ENCODE data around the gene DUSP5.
A peak's percentile ranks its signal among the peaks of the same experiment; 100 is the strongest.

DUSP5 gene

DNA sequence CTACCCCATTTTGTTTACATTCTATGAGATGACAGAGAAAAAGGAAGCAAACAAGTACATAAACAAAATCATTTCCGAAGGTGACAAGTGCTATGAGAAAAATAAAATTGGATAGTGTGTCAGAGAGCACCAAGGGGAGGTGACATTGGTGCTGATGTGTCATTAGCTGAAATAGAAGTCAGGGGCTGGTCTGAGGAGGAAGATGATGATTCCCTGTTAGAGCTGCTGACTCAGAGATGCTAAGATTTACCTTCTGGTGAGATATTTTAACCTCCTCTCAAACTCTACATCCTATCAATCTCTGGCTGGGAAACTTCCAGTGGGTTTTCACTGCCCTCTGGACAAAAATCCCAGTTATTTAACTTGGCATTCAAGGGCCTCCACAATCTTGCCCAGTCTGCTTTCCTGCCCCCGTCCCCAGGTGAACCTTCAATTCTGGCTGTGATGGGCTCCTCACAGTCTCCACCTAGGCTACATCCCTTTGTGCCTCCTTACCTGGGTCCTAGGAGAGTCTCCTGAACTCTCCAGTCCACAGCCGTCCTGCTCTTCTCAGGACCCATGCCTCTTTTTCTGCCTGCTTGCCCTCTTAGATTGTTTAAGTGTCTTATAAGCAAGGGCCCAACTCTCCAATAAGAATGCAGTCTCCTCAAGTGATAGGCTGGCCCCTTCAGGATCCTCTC lies 26.6 kb downstream of the DUSP5 start:
- no peaks in the 10 kb centered on the region for H3K9me3 ChIP-seq (ENCODE audit: control insufficient read depth, insufficient read depth, low read depth, low read length)
- CTCF ChIA-PET: no interaction called here
- TF ChIP-seq, protein P1, sequence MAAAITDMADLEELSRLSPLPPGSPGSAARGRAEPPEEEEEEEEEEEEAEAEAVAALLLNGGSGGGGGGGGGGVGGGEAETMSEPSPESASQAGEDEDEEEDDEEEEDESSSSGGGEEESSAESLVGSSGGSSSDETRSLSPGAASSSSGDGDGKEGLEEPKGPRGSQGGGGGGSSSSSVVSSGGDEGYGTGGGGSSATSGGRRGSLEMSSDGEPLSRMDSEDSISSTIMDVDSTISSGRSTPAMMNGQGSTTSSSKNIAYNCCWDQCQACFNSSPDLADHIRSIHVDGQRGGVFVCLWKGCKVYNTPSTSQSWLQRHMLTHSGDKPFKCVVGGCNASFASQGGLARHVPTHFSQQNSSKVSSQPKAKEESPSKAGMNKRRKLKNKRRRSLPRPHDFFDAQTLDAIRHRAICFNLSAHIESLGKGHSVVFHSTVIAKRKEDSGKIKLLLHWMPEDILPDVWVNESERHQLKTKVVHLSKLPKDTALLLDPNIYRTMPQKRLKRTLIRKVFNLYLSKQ (tag by site-specific recombination; IDR thresholded peaks at IDR 0.05; ENCODE audit: borderline replicate concordance): no peak
- peak; percentile 31; the same call in 1 of the 2 replicates for TF ChIP-seq SP7 (tag by site-specific recombination; IDR thresholded peaks at IDR 0.05)
- TF ChIP-seq, protein P2, sequence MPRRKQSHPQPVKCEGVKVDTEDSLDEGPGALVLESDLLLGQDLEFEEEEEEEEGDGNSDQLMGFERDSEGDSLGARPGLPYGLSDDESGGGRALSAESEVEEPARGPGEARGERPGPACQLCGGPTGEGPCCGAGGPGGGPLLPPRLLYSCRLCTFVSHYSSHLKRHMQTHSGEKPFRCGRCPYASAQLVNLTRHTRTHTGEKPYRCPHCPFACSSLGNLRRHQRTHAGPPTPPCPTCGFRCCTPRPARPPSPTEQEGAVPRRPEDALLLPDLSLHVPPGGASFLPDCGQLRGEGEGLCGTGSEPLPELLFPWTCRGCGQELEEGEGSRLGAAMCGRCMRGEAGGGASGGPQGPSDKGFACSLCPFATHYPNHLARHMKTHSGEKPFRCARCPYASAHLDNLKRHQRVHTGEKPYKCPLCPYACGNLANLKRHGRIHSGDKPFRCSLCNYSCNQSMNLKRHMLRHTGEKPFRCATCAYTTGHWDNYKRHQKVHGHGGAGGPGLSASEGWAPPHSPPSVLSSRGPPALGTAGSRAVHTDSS (tag by site-specific recombination; IDR thresholded peaks at IDR 0.05): 0 out of 2 replicates have a peak, but pooled peaks have one; percentile 38
- no peak for TF ChIP-seq KLF9 (tag by site-specific recombination; IDR thresholded peaks at IDR 0.05; ENCODE audit: low read depth)
- TF ChIP-seq ZFP37 (tag by site-specific recombination; IDR thresholded peaks at IDR 0.05): no peak
- TF ChIP-seq ZNF266 (tag by site-specific recombination; IDR thresholded peaks at IDR 0.05; ENCODE audit: low read depth): no peak
- TF ChIP-seq, protein P3, sequence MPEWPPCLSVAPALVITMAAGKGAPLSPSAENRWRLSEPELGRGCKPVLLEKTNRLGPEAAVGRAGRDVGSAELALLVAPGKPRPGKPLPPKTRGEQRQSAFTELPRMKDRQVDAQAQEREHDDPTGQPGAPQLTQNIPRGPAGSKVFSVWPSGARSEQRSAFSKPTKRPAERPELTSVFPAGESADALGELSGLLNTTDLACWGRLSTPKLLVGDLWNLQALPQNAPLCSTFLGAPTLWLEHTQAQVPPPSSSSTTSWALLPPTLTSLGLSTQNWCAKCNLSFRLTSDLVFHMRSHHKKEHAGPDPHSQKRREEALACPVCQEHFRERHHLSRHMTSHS (tag by site-specific recombination; IDR thresholded peaks at IDR 0.05): no peak
- no peaks in the 10 kb centered on the region; a peak in 1 of 3 replicates for H3K36me3 ChIP-seq (ENCODE audit: control insufficient read depth in 2 of 2, insufficient read depth in 1 of 2, low read length in 2 of 2)
- peaks cover 31% of the 10 kb centered on the region for H3K4me1 ChIP-seq (ENCODE audit: control insufficient read depth, insufficient read depth, low read length)
- H3K27ac ChIP-seq (ENCODE audit: extremely low read depth, low read depth, low read length): peak overlapping the region; percentile 39; the same call in 1 of the 2 replicates
- POLR2A ChIA-PET: interaction anchor here (1.0 kb wide), 1 partner anchor 27 kb away, joined by 3 read pairs; the partner anchor contains the start of gene DUSP5
- H3K4me3 ChIP-seq (ENCODE audit: low read depth, low read length): no peak overlapping the region

DNA sequence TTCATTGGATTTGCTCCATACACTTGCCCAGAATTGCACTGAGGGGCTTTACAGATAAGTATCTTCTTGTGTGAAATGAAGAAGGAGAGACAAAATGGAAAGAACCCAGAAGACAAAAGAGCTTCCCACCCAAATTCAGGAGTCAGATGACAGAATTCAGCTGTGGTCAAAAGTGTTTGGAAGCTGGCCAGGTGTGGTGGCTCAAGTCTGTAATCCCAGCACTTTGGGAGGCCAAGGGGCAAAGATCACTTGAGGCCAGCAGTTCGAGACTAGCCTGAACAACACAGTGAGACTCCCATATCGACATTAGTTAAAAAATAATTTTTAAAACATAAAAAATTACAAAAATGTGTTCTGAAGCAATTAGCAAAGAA lies 27.1 kb downstream of the DUSP5 start:
- ChIA-PET POLR2A (interaction anchor here (1.0 kb wide), 1 partner anchor 27 kb away, joined by 3 read pairs; the partner anchor contains the start of gene DUSP5), CTCF (no interaction called here)
- no peak for TF ChIP-seq KLF1 (tag by site-specific recombination; IDR thresholded peaks at IDR 0.05)
- no peak for TF ChIP-seq ZNF157 (tag by site-specific recombination; IDR thresholded peaks at IDR 0.05)
- no peak for TF ChIP-seq WT1 (tag by site-specific recombination; IDR thresholded peaks at IDR 0.05)
- TF ChIP-seq, protein P4, sequence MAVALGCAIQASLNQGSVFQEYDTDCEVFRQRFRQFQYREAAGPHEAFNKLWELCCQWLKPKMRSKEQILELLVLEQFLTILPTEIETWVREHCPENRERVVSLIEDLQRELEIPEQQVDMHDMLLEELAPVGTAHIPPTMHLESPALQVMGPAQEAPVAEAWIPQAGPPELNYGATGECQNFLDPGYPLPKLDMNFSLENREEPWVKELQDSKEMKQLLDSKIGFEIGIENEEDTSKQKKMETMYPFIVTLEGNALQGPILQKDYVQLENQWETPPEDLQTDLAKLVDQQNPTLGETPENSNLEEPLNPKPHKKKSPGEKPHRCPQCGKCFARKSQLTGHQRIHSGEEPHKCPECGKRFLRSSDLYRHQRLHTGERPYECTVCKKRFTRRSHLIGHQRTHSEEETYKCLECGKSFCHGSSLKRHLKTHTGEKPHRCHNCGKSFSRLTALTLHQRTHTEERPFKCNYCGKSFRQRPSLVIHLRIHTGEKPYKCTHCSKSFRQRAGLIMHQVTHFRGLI (tag by site-specific recombination; IDR thresholded peaks at IDR 0.05): no peak
- TF ChIP-seq ZNF112 (tag by site-specific recombination; IDR thresholded peaks at IDR 0.05): no peak
- TF ChIP-seq ZBTB20 (tag by site-specific recombination; IDR thresholded peaks at IDR 0.05): no peak
- TF ChIP-seq, protein P5, sequence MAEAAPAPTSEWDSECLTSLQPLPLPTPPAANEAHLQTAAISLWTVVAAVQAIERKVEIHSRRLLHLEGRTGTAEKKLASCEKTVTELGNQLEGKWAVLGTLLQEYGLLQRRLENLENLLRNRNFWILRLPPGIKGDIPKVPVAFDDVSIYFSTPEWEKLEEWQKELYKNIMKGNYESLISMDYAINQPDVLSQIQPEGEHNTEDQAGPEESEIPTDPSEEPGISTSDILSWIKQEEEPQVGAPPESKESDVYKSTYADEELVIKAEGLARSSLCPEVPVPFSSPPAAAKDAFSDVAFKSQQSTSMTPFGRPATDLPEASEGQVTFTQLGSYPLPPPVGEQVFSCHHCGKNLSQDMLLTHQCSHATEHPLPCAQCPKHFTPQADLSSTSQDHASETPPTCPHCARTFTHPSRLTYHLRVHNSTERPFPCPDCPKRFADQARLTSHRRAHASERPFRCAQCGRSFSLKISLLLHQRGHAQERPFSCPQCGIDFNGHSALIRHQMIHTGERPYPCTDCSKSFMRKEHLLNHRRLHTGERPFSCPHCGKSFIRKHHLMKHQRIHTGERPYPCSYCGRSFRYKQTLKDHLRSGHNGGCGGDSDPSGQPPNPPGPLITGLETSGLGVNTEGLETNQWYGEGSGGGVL (tag by site-specific recombination; IDR thresholded peaks at IDR 0.05): no peak
- TF ChIP-seq ZNF350 (tag by site-specific recombination; IDR thresholded peaks at IDR 0.05): no peak
- Histone ChIP-seq H3K4me3 (ENCODE audit: low read depth, low read length) (no peak overlapping the region), H3K36me3 (ENCODE audit: control insufficient read depth in 2 of 2, insufficient read depth in 1 of 2, low read length in 2 of 2) (no peaks in the 10 kb centered on the region), H3K4me1 (ENCODE audit: control insufficient read depth, insufficient read depth, low read length) (peaks cover 35% of the 10 kb centered on the region), H3K27ac (ENCODE audit: extremely low read depth, low read depth, low read length) (peak overlapping the region; percentile 39; the same call in 1 of the 2 replicates), H3K9me3 (ENCODE audit: control insufficient read depth, insufficient read depth, low read depth, low read length) (no peaks in the 10 kb centered on the region)
